ENCODE data around the gene SMIM29.
A peak's percentile ranks its signal among the peaks of the same experiment; 100 is the strongest.
"Not testable (repeated sequence)": the region's sequence is repeated elsewhere in the genome, so short reads cannot be mapped to it uniquely, and the experiment has no call there.

SMIM29 gene

GRCh38 chr6:34247481-34248197 is 1.2 kb downstream of the SMIM29 start:
- no peak for DNase-seq (ENCODE audit: low read depth)
- H3K4me3 ChIP-seq (ENCODE audit: low read length): no peak overlapping the region
- TF ChIP-seq CTCF (IDR thresholded peaks at IDR 0.05; ENCODE audit: insufficient read depth, low read depth, low read length, missing control alignments): no peak

- peak; percentile 30 for DNase-seq (ENCODE audit: low read depth)
- no peak overlapping the region for H3K4me3 ChIP-seq (ENCODE audit: low read length)
- peak; percentile 46 for TF ChIP-seq CTCF (IDR thresholded peaks at IDR 0.05; ENCODE audit: insufficient read depth, low read depth, low read length, missing control alignments)
Measured at GRCh38 chr6:34246563-34247391, 2.0 kb downstream of the SMIM29 start.

- no peak for TF ChIP-seq CTCF (IDR thresholded peaks at IDR 0.05; ENCODE audit: insufficient read depth, low read depth, low read length, missing control alignments)
- no peak for DNase-seq (ENCODE audit: low read depth)
- H3K4me3 ChIP-seq (ENCODE audit: low read length): no peak overlapping the region
Measured at GRCh38 chr6:34246249-34246562, 2.6 kb downstream of the SMIM29 start.

GRCh38 chr6:34245761-34246140 is 3.1 kb downstream of the SMIM29 start:
- not testable (repeated sequence) for H3K4me3 ChIP-seq (ENCODE audit: low read length)

GRCh38 chr6:34245032-34245760 is 3.6 kb downstream of the SMIM29 start:
- DNase-seq (ENCODE audit: low read depth); H3K4me3 ChIP-seq (ENCODE audit: low read length): not testable (repeated sequence)

More at GRCh38 chr6:34245761-34246140, 3.1 kb downstream of the SMIM29 start:
- DNase-seq (ENCODE audit: low read depth): not testable (repeated sequence)

- peak; percentile 92 for DNase-seq (ENCODE audit: low read depth)
- peak; percentile 23 for TF ChIP-seq CTCF (IDR thresholded peaks at IDR 0.05; ENCODE audit: insufficient read depth, low read depth, low read length, missing control alignments)
- H3K4me3 ChIP-seq (ENCODE audit: low read length): no peak overlapping the region
Measured at GRCh38 chr6:34243901-34244884, 4.6 kb downstream of the SMIM29 start.

- H3K4me3 ChIP-seq (ENCODE audit: low read length): no peak overlapping the region
- DNase-seq (ENCODE audit: low read depth): peak; percentile 35
- TF ChIP-seq CTCF (IDR thresholded peaks at IDR 0.05; ENCODE audit: insufficient read depth, low read depth, low read length, missing control alignments): no peak
Measured at GRCh38 chr6:34243131-34243771, 5.6 kb downstream of the SMIM29 start.

All from epithelial cell of esophagus (primary cell).